GM18519 (cell line): ENCODE data around the gene BET1.
A peak's percentile ranks its signal among the peaks of the same experiment; 100 is the strongest.

Experiments
- ATAC-seq: cut with Tn5 transposase; IDR thresholded peaks from one replicate; pipeline ENCODE4 v1.9.1; 2021; ENCODE audit warnings: mild to moderate bottlenecking, moderate library complexity; ENCODE audit not compliant: unreplicated experiment, low FRiP score

The BET1 gene

GRCh38 chr7:93964262-93964661 is 39.9 kb downstream of the BET1 start:
- ATAC-seq = no peak

- no peak for ATAC-seq
Observed at GRCh38 chr7:93960986-93961385, 43.2 kb downstream of the BET1 start.

GRCh38 chr7:93958651-93959050 is 45.5 kb downstream of the BET1 start:
- peak; percentile 38 for ATAC-seq

GRCh38 chr7:93958216-93958615 is 45.9 kb downstream of the BET1 start:
- ATAC-seq = no peak

- ATAC-seq = no peak
Observed at GRCh38 chr7:93957767-93958166, 46.4 kb downstream of the BET1 start.

- peak; percentile 76 for ATAC-seq
Observed at GRCh38 chr7:93955304-93955703, 48.9 kb downstream of the BET1 start.

- no peak for ATAC-seq
Observed at GRCh38 chr7:93949423-93949822, 54.7 kb downstream of the BET1 start.

GRCh38 chr7:93948873-93949272 is 55.3 kb downstream of the BET1 start:
- ATAC-seq = no peak

- ATAC-seq = no peak
Observed at GRCh38 chr7:93948106-93948505, 56.0 kb downstream of the BET1 start.

- no peak for ATAC-seq
Observed at GRCh38 chr7:93945756-93946535, 58.2 kb downstream of the BET1 start.

GRCh38 chr7:93945083-93945482 is 59.1 kb downstream of the BET1 start:
- no peak for ATAC-seq

- no peak for ATAC-seq
Observed at GRCh38 chr7:93944673-93945072, 59.5 kb downstream of the BET1 start.

- ATAC-seq = no peak
Observed at GRCh38 chr7:93943816-93944540, 60.2 kb downstream of the BET1 start.
